Liver (tissue), 9 donors: Measurements from ENCODE around the gene WWOX. TPM values are rescaled to one million over a fixed set of nuclear protein-coding genes. Genes with fewer than 3 reads are reported as not detected.

Source experiments
- DNase-seq: peaks from one replicate; pipeline ENCODE4 v3.0.0-alpha.2; 2017; ENCODE audit warnings: low spot score
- H3K27ac ChIP-seq, 2 donors: one replicate each; pipeline ENCODE4 v1.7.0; 2013; ENCODE audit warnings: inconsistent platforms in 2 of 2, low read length in 2 of 2, control low read depth in 1 of 2, low read depth in 1 of 2, mild to moderate bottlenecking in 1 of 2
- H3K27me3 ChIP-seq, 4 donors: one replicate each; pipeline versions ENCODE4 v1.6.1 to v1.7.0; 2013; ENCODE audit warnings: low read length in 3 of 4, inconsistent platforms in 1 of 4, mild to moderate bottlenecking in 1 of 4, moderate library complexity in 1 of 4; ENCODE audit not compliant: control insufficient read depth in 4 of 4, insufficient read depth in 4 of 4
- H3K36me3 ChIP-seq, 4 donors: one replicate each; pipeline versions ENCODE4 v1.6.1 to v1.7.0; 2013; ENCODE audit warnings: low read length in 3 of 4, mild to moderate bottlenecking in 3 of 4, low read depth in 1 of 4, moderate library complexity in 1 of 4; ENCODE audit not compliant: control insufficient read depth in 4 of 4, insufficient read depth in 3 of 4
- H3K4me1 ChIP-seq, 4 donors: one replicate each; pipeline versions ENCODE4 v1.6.1 to v1.7.0; 2013; ENCODE audit warnings: low read length in 3 of 4, mild to moderate bottlenecking in 3 of 4, moderate library complexity in 1 of 4; ENCODE audit not compliant: control insufficient read depth in 4 of 4, insufficient read depth in 4 of 4
- H3K4me3 ChIP-seq, 3 donors: one replicate each; pipeline versions ENCODE4 v1.6.1 to v1.7.0; 2013; ENCODE audit warnings: low read length in 3 of 3, control low read depth in 1 of 3, low read depth in 1 of 3, mild to moderate bottlenecking in 1 of 3
- H3K9ac ChIP-seq, 2 donors: one replicate each; pipeline ENCODE4 v1.7.0; 2013; ENCODE audit warnings: low read length in 2 of 2, mild to moderate bottlenecking in 2 of 2, moderate library complexity in 2 of 2, control low read depth in 1 of 2, low read depth in 1 of 2
- H3K9me3 ChIP-seq, 4 donors: one replicate each; pipeline versions ENCODE4 v1.6.1 to v1.7.0; 2013; ENCODE audit warnings: low read length in 3 of 4; ENCODE audit not compliant: control insufficient read depth in 4 of 4
- CTCF ChIP-seq: fragments of 150-350 bp; IDR thresholded peaks from 2 replicates; pipeline ENCODE4 v1.5.1; 2017; ENCODE audit warnings: improper control_type of control experiment, low read depth, low read length; ENCODE audit not compliant: missing input control
- EGR1 ChIP-seq, 2 donors: IDR thresholded peaks; 2 replicates each; pipeline ENCODE4 v1.6.1; 2016 to 2018; ENCODE audit warnings: antibody characterized with exemption in 2 of 2, low read depth in 2 of 2
- FOXA2 ChIP-seq: IDR thresholded peaks from 2 replicates; pipeline ENCODE4 v1.6.1; 2016; ENCODE audit warnings: antibody characterized with exemption
- HNF4G ChIP-seq: IDR thresholded peaks from 2 replicates; pipeline ENCODE4 v1.6.1; 2016; ENCODE audit warnings: antibody characterized with exemption
- JUND ChIP-seq, 2 donors: IDR thresholded peaks; 2 replicates each; pipeline ENCODE4 v1.6.1; 2016; ENCODE audit warnings: antibody characterized with exemption in 2 of 2
- MAX ChIP-seq: IDR thresholded peaks from 2 replicates; pipeline ENCODE4 v1.6.1; 2016; ENCODE audit warnings: antibody characterized with exemption
- NR2F2 ChIP-seq: IDR thresholded peaks from 2 replicates; pipeline ENCODE4 v1.6.1; 2016; ENCODE audit warnings: antibody characterized with exemption
- RAD21 ChIP-seq, 2 donors: IDR thresholded peaks; 2 replicates each; pipeline ENCODE4 v1.6.1; 2016; ENCODE audit warnings: antibody characterized with exemption in 2 of 2, mild to moderate bottlenecking in 2 of 2
- RXRA ChIP-seq, 2 donors: IDR thresholded peaks; 2 replicates each; pipeline ENCODE4 v1.6.1; 2017 to 2018; ENCODE audit warnings: antibody characterized with exemption in 2 of 2, mild to moderate bottlenecking in 1 of 2
- SP1 ChIP-seq: IDR thresholded peaks from 2 replicates; pipeline ENCODE4 v1.6.1; 2018; ENCODE audit warnings: antibody characterized with exemption, mild to moderate bottlenecking
- TAF1 ChIP-seq: conservative IDR thresholded peaks from 2 replicates; pipeline ENCODE4 v1.6.1; 2016; ENCODE audit warnings: antibody characterized with exemption, mild to moderate bottlenecking
- YY1 ChIP-seq: IDR thresholded peaks from 2 replicates; pipeline ENCODE4 v1.6.1; 2016; ENCODE audit warnings: antibody characterized with exemption, mild to moderate bottlenecking
- WGBS: extraction: QIAGEN DNeasy Blood & Tissue Kit; methylation state at CpG from one replicate; pipeline ENCODE4 v1.1.7; 2013; 5-methylcytosine and 5-hydroxymethylcytosine counted together
- polyA plus RNA-seq, 2 donors: library from polyadenylated mRNA; stranded (reverse) in 1 of 2; unstranded in 1 of 2; fragments of 200-250 nt in 1 of 2; fragments of >200 nt in 1 of 2; fragmentation: Nextera tagmentation in 1 of 2; extraction: Ambion mirVana in 1 of 2; gene quantifications; one replicate each; pipeline versions ENCODE4 v1.2.1 to v1.2.3, GENCODE V29; 2013 to 2015
- total RNA-seq, 2 donors: library from RNA; depleted of rRNA; stranded (reverse); fragments of >200 nt; gene quantifications; one replicate each; pipeline ENCODE4 v1.2.3, GENCODE V29; 2014
- TF ChIP-seq, protein P1 (sequence below): IDR thresholded peaks from 2 replicates; pipeline ENCODE4 v1.6.1; 2016; ENCODE audit warnings: antibody characterized with exemption, mild to moderate bottlenecking
- donor health status: healthy.
- donor health status: healthy.
- donor health status: healthy.
- donor health status: healthy.
- donor health status: healthy.

WWOX gene
- total and polyA plus RNA-seq, 4 donors, result 9.8 to 46.0 (median 15.3) TPM

- Histone ChIP-seq H3K4me1 (peaks cover 0 to 3% (median 0%) of the 10 kb centered on the region in 4 donors), H3K4me3 (no peak overlapping the region), H3K9ac (no peak overlapping the region), H3K36me3 (no peaks in the 10 kb centered on the region), H3K9me3 (no peaks in the 10 kb centered on the region), H3K27me3 (no peaks in the 10 kb centered on the region), H3K27ac (no peak overlapping the region)
- 61% methylated on average over 7 of the region's 7 CpGs for WGBS
- TF ChIP-seq TAF1 (no peak), EGR1 (IDR thresholded peaks at IDR 0.05; ENCODE audit: low read depth in 2 of 2) (no peak)
- DNase-seq, result no peak
These were observed 285.8 kb downstream of the WWOX start for GRCh38 chr16:78385086-78385805.

DNA sequence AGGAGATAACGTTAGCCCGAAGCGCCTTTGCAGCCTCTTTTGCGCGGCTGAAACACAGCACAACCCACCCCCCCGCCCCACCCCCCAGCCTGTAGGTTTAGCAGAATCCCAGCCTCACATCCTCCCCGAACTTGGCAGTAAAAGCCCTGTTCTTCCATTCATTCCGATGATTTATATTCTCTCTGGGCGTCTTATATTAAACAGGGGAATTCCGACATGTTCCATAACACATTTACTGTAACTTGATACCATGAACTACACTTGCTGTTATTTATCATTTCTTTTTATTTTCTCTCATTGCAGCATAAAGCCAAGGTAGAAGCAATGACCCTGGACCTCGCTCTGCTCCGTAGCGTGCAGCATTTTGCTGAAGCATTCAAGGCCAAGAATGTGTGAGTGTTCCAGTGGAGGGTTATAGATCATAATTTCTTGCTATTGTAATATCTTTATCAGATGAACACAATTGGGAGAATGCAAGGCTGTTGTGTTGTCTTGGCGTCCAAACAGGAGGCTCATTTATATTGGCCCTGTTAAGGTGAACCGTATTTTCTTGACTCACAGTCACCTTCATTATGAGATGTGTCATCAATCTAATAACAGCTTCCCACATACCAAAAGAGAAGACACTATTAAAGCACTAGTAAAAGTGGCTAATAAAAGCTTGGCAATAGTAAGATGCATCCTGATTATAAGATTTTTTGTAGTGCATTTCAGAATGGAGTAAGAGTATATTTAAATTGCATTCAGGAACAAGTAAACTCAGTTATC is 287.3 kb downstream of the WWOX start:
- TF ChIP-seq SP1, result no peak
- TF ChIP-seq YY1, result no peak
- TF ChIP-seq JUND (IDR thresholded peaks at IDR 0.05), result no peak
- TF ChIP-seq RXRA (IDR thresholded peaks at IDR 0.05), result no peak
- TF ChIP-seq, protein P1, sequence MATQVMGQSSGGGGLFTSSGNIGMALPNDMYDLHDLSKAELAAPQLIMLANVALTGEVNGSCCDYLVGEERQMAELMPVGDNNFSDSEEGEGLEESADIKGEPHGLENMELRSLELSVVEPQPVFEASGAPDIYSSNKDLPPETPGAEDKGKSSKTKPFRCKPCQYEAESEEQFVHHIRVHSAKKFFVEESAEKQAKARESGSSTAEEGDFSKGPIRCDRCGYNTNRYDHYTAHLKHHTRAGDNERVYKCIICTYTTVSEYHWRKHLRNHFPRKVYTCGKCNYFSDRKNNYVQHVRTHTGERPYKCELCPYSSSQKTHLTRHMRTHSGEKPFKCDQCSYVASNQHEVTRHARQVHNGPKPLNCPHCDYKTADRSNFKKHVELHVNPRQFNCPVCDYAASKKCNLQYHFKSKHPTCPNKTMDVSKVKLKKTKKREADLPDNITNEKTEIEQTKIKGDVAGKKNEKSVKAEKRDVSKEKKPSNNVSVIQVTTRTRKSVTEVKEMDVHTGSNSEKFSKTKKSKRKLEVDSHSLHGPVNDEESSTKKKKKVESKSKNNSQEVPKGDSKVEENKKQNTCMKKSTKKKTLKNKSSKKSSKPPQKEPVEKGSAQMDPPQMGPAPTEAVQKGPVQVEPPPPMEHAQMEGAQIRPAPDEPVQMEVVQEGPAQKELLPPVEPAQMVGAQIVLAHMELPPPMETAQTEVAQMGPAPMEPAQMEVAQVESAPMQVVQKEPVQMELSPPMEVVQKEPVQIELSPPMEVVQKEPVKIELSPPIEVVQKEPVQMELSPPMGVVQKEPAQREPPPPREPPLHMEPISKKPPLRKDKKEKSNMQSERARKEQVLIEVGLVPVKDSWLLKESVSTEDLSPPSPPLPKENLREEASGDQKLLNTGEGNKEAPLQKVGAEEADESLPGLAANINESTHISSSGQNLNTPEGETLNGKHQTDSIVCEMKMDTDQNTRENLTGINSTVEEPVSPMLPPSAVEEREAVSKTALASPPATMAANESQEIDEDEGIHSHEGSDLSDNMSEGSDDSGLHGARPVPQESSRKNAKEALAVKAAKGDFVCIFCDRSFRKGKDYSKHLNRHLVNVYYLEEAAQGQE, result no peak
- TF ChIP-seq NR2F2, result no peak
- no peak for TF ChIP-seq MAX
- TF ChIP-seq FOXA2, result no peak
- no peak for TF ChIP-seq HNF4G
- TF ChIP-seq RAD21 (IDR thresholded peaks at IDR 0.05), result no peak
- no peak for TF ChIP-seq CTCF
- Histone ChIP-seq H3K9me3 (no peaks in the 10 kb centered on the region), H3K27me3 (no peaks in the 10 kb centered on the region), H3K4me3 (no peak overlapping the region), H3K36me3 (no peaks in the 10 kb centered on the region), H3K9ac (no peak overlapping the region), H3K4me1 (peaks cover 0 to 3% (median 0%) of the 10 kb centered on the region in 4 donors), H3K27ac (no peak overlapping the region)
- 95% methylated on average over 15 of the region's 15 CpGs for WGBS
- DNase-seq, result no peak
